IMR-90 (cell line): ENCODE results near the gene WRAP53. TPM values are rescaled to one million over a fixed set of nuclear protein-coding genes. Genes with fewer than 3 reads are reported as not detected.

ENCODE experiments used
- ATAC-seq: fragments of 200-7000 bp; cut with Tn5 transposase; 2 replicates; pipeline ENCODE4 v1.9.1; 2020; ENCODE audit warnings: low read depth, mild to moderate bottlenecking, moderate library complexity
- BruUV-seq: library from RNA; stranded (reverse); fragments of 400-500 nt; replicated peaks from 2 replicates; lab custom pipeline; 2021; lab: Mats Ljungman, UMichigan
- CTCF ChIA-PET: fragments of 300-600 bp; formaldehyde crosslinking; extraction: SDS; loops from one replicate; lab custom pipeline; 2021; ENCODE audit warnings: antibody characterized with exemption; lab: Yijun Ruan, JAX
- POLR2A ChIA-PET: fragments of 300-600 bp; sonication (Branson Sonifier 250); formaldehyde crosslinking; loops from one replicate; lab custom pipeline; 2022; ENCODE audit warnings: antibody characterized with exemption; ENCODE audit not compliant: unreplicated experiment; lab: Charles Lee
- DNase-seq: peaks from one replicate; pipeline ENCODE4 v3.0.0; 2013
- H2AFZ ChIP-seq: replicated peaks from 2 replicates; pipeline ENCODE3; 2013; ENCODE audit warnings: low read length, mild to moderate bottlenecking; ENCODE audit not compliant: poor library complexity
- H2AK5ac ChIP-seq: 2 replicates; pipeline ENCODE4 v1.6.1; 2013; ENCODE audit warnings: low read depth, low read length, inconsistent platforms
- H2AK9ac ChIP-seq: replicated peaks from 2 replicates; pipeline ENCODE3; 2013; ENCODE audit warnings: mild to moderate bottlenecking, low read depth, low read length, moderate library complexity; ENCODE audit not compliant: poor library complexity
- H2BK120ac ChIP-seq: 2 replicates; pipeline ENCODE4 v1.6.1; 2013; ENCODE audit warnings: low read depth, low read length, inconsistent platforms
- H2BK15ac ChIP-seq: 3 replicates; pipeline ENCODE4 v1.6.1; 2013; ENCODE audit warnings: low read depth, low read length, inconsistent platforms
- H2BK20ac ChIP-seq: 2 replicates; pipeline ENCODE4 v1.6.1; 2013; ENCODE audit warnings: low read depth, mild to moderate bottlenecking, inconsistent platforms, low read length, moderate library complexity
- H2BK5ac ChIP-seq: 2 replicates; pipeline ENCODE4 v1.6.1; 2013; ENCODE audit warnings: mild to moderate bottlenecking, low read depth, low read length, inconsistent platforms; ENCODE audit not compliant: poor library complexity, severe bottlenecking
- H3K14ac ChIP-seq: replicated peaks from 2 replicates; pipeline ENCODE4 v1.6.1; 2013; ENCODE audit warnings: low read depth, low read length, inconsistent platforms
- H3K18ac ChIP-seq: 2 replicates; pipeline ENCODE4 v1.6.1; 2013; ENCODE audit warnings: low read depth, low read length, control low read depth
- H3K23ac ChIP-seq: 2 replicates; pipeline ENCODE4 v1.6.1; 2013; ENCODE audit warnings: low read depth, low read length, inconsistent platforms
- H3K27ac ChIP-seq: 2 replicates; pipeline ENCODE4 v1.5.1; 2013; ENCODE audit warnings: mild to moderate bottlenecking, control low read depth, low read length; ENCODE audit not compliant: insufficient read depth
- H3K27me3 ChIP-seq: 2 replicates; pipeline ENCODE4 v1.6.1; 2013; ENCODE audit warnings: low read length; ENCODE audit not compliant: control insufficient read depth, insufficient read depth
- H3K36me3 ChIP-seq: 2 replicates; pipeline ENCODE4 v1.6.1; 2013; ENCODE audit warnings: low read length, mixed read lengths; ENCODE audit not compliant: control insufficient read depth, insufficient read depth
- H3K4ac ChIP-seq: 2 replicates; pipeline ENCODE4 v1.6.1; 2013; ENCODE audit warnings: low read depth, low read length, inconsistent platforms
- H3K4me1 ChIP-seq: 2 replicates; pipeline ENCODE4 v1.6.1; 2013; ENCODE audit warnings: low read length, mixed read lengths; ENCODE audit not compliant: control insufficient read depth, insufficient read depth
- H3K4me2 ChIP-seq: 2 replicates; pipeline ENCODE4 v1.6.1; 2013; ENCODE audit warnings: low read depth, mild to moderate bottlenecking, control low read depth, low read length, moderate library complexity
- H3K4me3 ChIP-seq: 2 replicates; pipeline ENCODE4 v1.5.1; 2013; ENCODE audit warnings: low read depth, mild to moderate bottlenecking, control low read depth, low read length, moderate library complexity; ENCODE audit not compliant: insufficient read depth
- H3K56ac ChIP-seq: 2 replicates; pipeline ENCODE4 v1.6.1; 2013; ENCODE audit warnings: low read length, inconsistent platforms; ENCODE audit not compliant: insufficient read depth; ENCODE audit errors: extremely low read depth
- H3K79me1 ChIP-seq, 2 experiments: 2 replicates each; pipeline ENCODE4 v1.6.1; 2013; ENCODE audit warnings: low read length in 2 of 2, inconsistent platforms in 1 of 2, low read depth in 1 of 2
- H3K9ac ChIP-seq: 2 replicates; pipeline ENCODE4 v1.6.1; 2013; ENCODE audit warnings: low read depth, low read length, control low read depth
- H3K9me1 ChIP-seq: 2 replicates; pipeline ENCODE4 v1.6.1; 2013; ENCODE audit warnings: low read length, inconsistent platforms; ENCODE audit not compliant: insufficient read depth
- H3K9me3 ChIP-seq: 2 replicates; pipeline ENCODE4 v1.6.1; 2013; ENCODE audit warnings: low read length; ENCODE audit not compliant: control insufficient read depth, insufficient read depth
- H4K20me1 ChIP-seq: 2 replicates; pipeline ENCODE4 v1.6.1; 2013; ENCODE audit warnings: low read length, inconsistent platforms; ENCODE audit not compliant: insufficient read depth
- H4K5ac ChIP-seq: 2 replicates; pipeline ENCODE4 v1.6.1; 2013; ENCODE audit warnings: mild to moderate bottlenecking, low read depth, low read length, control low read depth
- H4K8ac ChIP-seq, 2 experiments: 2 replicates each; pipeline ENCODE4 v1.6.1; 2013; ENCODE audit warnings: low read depth in 2 of 2, low read length in 2 of 2, control low read depth in 1 of 2, inconsistent platforms in 1 of 2
- H4K91ac ChIP-seq: 2 replicates; pipeline ENCODE4 v1.6.1; 2013; ENCODE audit warnings: low read depth, low read length, inconsistent platforms; ENCODE audit not compliant: insufficient read depth
- BHLHE40 ChIP-seq: fragments of 150-350 bp; IDR thresholded peaks from 2 replicates; pipeline ENCODE4 v1.6.1; 2016; ENCODE audit warnings: mild to moderate bottlenecking, low read depth, low read length
- CEBPB ChIP-seq: IDR thresholded peaks from 2 replicates; pipeline ENCODE4 v1.6.1; 2012; ENCODE audit warnings: low read depth, low read length, improper control_type of control experiment
- CHD1 ChIP-seq: IDR thresholded peaks from 2 replicates; pipeline ENCODE4 v1.6.1; 2012; ENCODE audit warnings: low read depth, low read length, improper control_type of control experiment
- FOS ChIP-seq: fragments of 150-350 bp; IDR thresholded peaks from 2 replicates; pipeline ENCODE4 v1.6.1; 2016; ENCODE audit warnings: low read depth, low read length
- POLR2A ChIP-seq: IDR thresholded peaks from 2 replicates; pipeline ENCODE4 v1.6.1; 2012; ENCODE audit warnings: mild to moderate bottlenecking, low read depth, low read length
- RCOR1 ChIP-seq: IDR thresholded peaks from 2 replicates; pipeline ENCODE4 v1.6.1; 2012; ENCODE audit warnings: mild to moderate bottlenecking, low read length, improper control_type of control experiment; ENCODE audit not compliant: insufficient replicate concordance
- WGBS, 2 experiments: methylation state at CpG; one replicate each; pipeline versions ENCODE4 v1.1.5 to v1.1.7; 2013; ENCODE audit warnings: missing lambda C conversion rate in 2 of 2; ENCODE audit not compliant: insufficient read length in 1 of 2; ENCODE audit errors: extremely low coverage in 2 of 2; 5-methylcytosine and 5-hydroxymethylcytosine counted together
- dilution Hi-C: fragments of 300-500 bp; cut with HindIII; formaldehyde crosslinking; loops from one replicate; pipeline ENCODE4 v1.14.3; 2018; ENCODE audit warnings: low sequenced_read_pairs; ENCODE audit not compliant: unreplicated experiment
- in situ Hi-C: fragments of 300-500 bp; cut with MboI; formaldehyde crosslinking; loops from 3 replicates; pipeline ENCODE4 v1.14.3; 2019; ENCODE audit warnings: low sequenced_read_pairs, inconsistent platforms, mixed read lengths
- intact Hi-C: fragments of 100-400 bp; cut with micrococcal nuclease; formaldehyde crosslinking; loops from 2 replicates; pipeline ENCODE4 v1.10.0; 2022
- polyA plus RNA-seq, 3 experiments: library from polyadenylated mRNA; depleted of rRNA; stranded (reverse); fragments of >200 nt; gene quantifications; 2 replicates each; pipeline ENCODE4 v1.2.3, GENCODE V29; 2012; ENCODE audit warnings: low replicate concordance in 1 of 3
- total RNA-seq: library from RNA; depleted of rRNA; stranded (reverse); fragments of >200 nt; gene quantifications from 2 replicates; pipeline ENCODE4 v1.2.3, GENCODE V29; 2012

WRAP53 gene
- total and polyA plus RNA-seq, 2 of the 4 experiments (the other 2 are of a cell fraction): 6.6 to 9.5 TPM

- 0% methylated on average over 8 of the region's 30 CpGs; no CpG with 5 or more reads in 1 of the 2 experiments for WGBS, 2 experiments
- Histone ChIP-seq H4K20me1 (peaks cover 4% of the 10 kb centered on the region), H3K4ac (peak overlapping the region; percentile 97), H3K4me1 (no peaks in the 10 kb centered on the region), H3K14ac (peak overlapping the region; percentile 95), H4K5ac (peak overlapping the region; percentile 98), H3K27ac (peak overlapping the region; percentile 96), H3K18ac (peak overlapping the region; percentile 86), H3K4me3 (peak overlapping the region; percentile 60), H3K4me2 (peak overlapping the region; percentile 93), H2AK5ac (peak overlapping the region; percentile 95), H3K23ac (peak overlapping the region; percentile 98), H2BK120ac (peak overlapping the region; percentile 88), H3K9me3 (no peaks in the 10 kb centered on the region), H2BK15ac (peak overlapping the region; percentile 20; the same call in 1 of the 3 replicates), H3K56ac (peak overlapping the region; percentile 99), H4K91ac (peak overlapping the region; percentile 93), H3K9me1 (no peaks in the 10 kb centered on the region), H2AK9ac (peak overlapping the region; percentile 95), H4K8ac (peak overlapping the region; percentile 86 to 95), H2BK20ac (peak overlapping the region; percentile 55), H3K27me3 (no peaks in the 10 kb centered on the region), H3K36me3 (no peaks in the 10 kb centered on the region), H3K79me1 (peaks cover 15 to 61% of the 10 kb centered on the region in 2 experiments), H2BK5ac (peak overlapping the region; percentile 95), H2AFZ (peak overlapping the region; percentile 94), H3K9ac (peak overlapping the region; percentile 96)
- TF ChIP-seq RCOR1: no peak
- TF ChIP-seq CHD1: peak; percentile 98; the same call in 1 of the 2 replicates
- peak; percentile 76; the same call in 1 of the 2 replicates for TF ChIP-seq CEBPB
- TF ChIP-seq FOS: no peak
- peak; percentile 98 for TF ChIP-seq BHLHE40
- peak; percentile 94 for TF ChIP-seq POLR2A
- CTCF ChIA-PET: interaction anchor here (0.6 to 4.1 kb wide), 6 partner anchors 18 to 461 kb away, joined by 3 to 27 read pairs (median 6); partner anchors contain the start of genes EFNB3, FXR2 and SHBG
- ATAC-seq (peak; percentile 48), DNase-seq (peak; percentile 73)
- intact Hi-C loops: loop anchor here (2.0 to 5.0 kb wide), 2 partner anchors 72 to 204 kb away; partner anchors contain the start of genes FXR2, POLR2A and SLC35G6
- BruUV-seq: TSS peak; percentile 91
- in situ Hi-C loops: no loop called here
- POLR2A ChIA-PET: interaction anchor here (0.5 to 3.0 kb wide), 6 partner anchors 58 to 137 kb away, joined by 3 to 9 read pairs (median 4); partner anchors contain the start of gene SAT2
- dilution Hi-C loops: no loop called here
These were observed 1.8 kb upstream of the WRAP53 start for GRCh38 chr17:7686222-7687071.
